Tibial nerve (tissue), 4 donors: Measurements from ENCODE around the gene TAS2R43. TPM values are rescaled to one million over a fixed set of nuclear protein-coding genes. Genes with fewer than 3 reads are reported as not detected.
"Not testable (repeated sequence)": the region's sequence is repeated elsewhere in the genome, so short reads cannot be mapped to it uniquely, and the experiment has no call there.

Source experiments
- DNase-seq, 2 donors: peaks; one replicate each; pipeline ENCODE4 v3.0.0-alpha.2; 2019; ENCODE audit warnings: low spot score in 2 of 2
- H3K27ac ChIP-seq, 4 donors: fragments of 200-600 bp; sonication (generic) in 3 of 4; one replicate each; pipeline ENCODE4 v1.5.1; 2017 to 2019; ENCODE audit warnings: mild to moderate bottlenecking in 1 of 4
- H3K27me3 ChIP-seq, 2 donors: fragments of 200-600 bp; sonication (generic) in 1 of 2; one replicate each; pipeline versions ENCODE4 v1.5.1 to v1.6.0; 2017 to 2019
- H3K36me3 ChIP-seq, 3 donors: fragments of 200-600 bp; sonication (generic); one replicate each; pipeline ENCODE4 v1.5.1; 2018 to 2019
- H3K4me1 ChIP-seq, 4 donors: fragments of 200-600 bp; sonication (generic) in 3 of 4; one replicate each; pipeline ENCODE4 v1.5.1; 2017 to 2019
- H3K4me3 ChIP-seq, 4 donors: fragments of 200-600 bp; sonication (generic) in 3 of 4; one replicate each; pipeline ENCODE4 v1.5.1; 2017 to 2019; ENCODE audit warnings: mild to moderate bottlenecking in 1 of 4, moderate library complexity in 1 of 4
- H3K9me3 ChIP-seq, 4 donors: fragments of 200-600 bp; sonication (generic) in 3 of 4; one replicate each; pipeline ENCODE4 v1.5.1; 2017 to 2019
- CTCF ChIP-seq, 5 experiments: fragments of 200-600 bp in 3 of 5; fragments of 450-650 bp in 2 of 5; sonication (generic) in 3 of 5; IDR thresholded peaks; one replicate each; pipeline ENCODE4 v1.5.1; 2016 to 2019; ENCODE audit warnings: antibody characterized with exemption in 5 of 5, mild to moderate bottlenecking in 3 of 5, moderate library complexity in 2 of 5
- EP300 ChIP-seq, 2 donors: sonication (generic); formaldehyde crosslinking; IDR thresholded peaks; one replicate each; pipeline ENCODE4 v1.6.1; 2017; ENCODE audit warnings: antibody characterized with exemption in 2 of 2, mild to moderate bottlenecking in 1 of 2
- POLR2A ChIP-seq, 2 donors: fragments of 450-650 bp; IDR thresholded peaks; one replicate each; pipeline ENCODE4 v1.6.1; 2017; ENCODE audit warnings: antibody characterized with exemption in 2 of 2, mild to moderate bottlenecking in 2 of 2, moderate library complexity in 2 of 2
- WGBS, 2 donors: methylation state at CpG; one replicate each; pipeline ENCODE4 v1.1.5; 2018; 5-methylcytosine and 5-hydroxymethylcytosine counted together
- total RNA-seq, 4 donors: library from RNA; depleted of rRNA; stranded (reverse); fragments of >200 nt; gene quantifications; one replicate each; pipeline ENCODE4 v1.1.0, GENCODE V29; 2016

TAS2R43 gene
- total RNA-seq, 4 donors from 2014 or later: 4.5 to 9.0 (median 5.0) TPM

GRCh38 chr12:11105546-11105945 is 13.4 kb upstream of the TAS2R43 start:
- WGBS, 2 donors: 54 to 66% methylated on average over 2 of the region's 2 CpGs
- TF ChIP-seq CTCF (IDR thresholded peaks at IDR 0.05) (no peak), EP300 (IDR thresholded peaks at IDR 0.05) (no peak), POLR2A (IDR thresholded peaks at IDR 0.05) (no peak)
- no peaks in the 10 kb centered on the region for H3K27me3 ChIP-seq
- peaks cover 0 to 26% (median 3%) of the 10 kb centered on the region in 4 donors for H3K9me3 ChIP-seq
- H3K27ac ChIP-seq: no peak overlapping the region
- no peak overlapping the region for H3K4me3 ChIP-seq
- DNase-seq: no peak
- H3K36me3 ChIP-seq: peaks cover 0 to 46% (median 0%) of the 10 kb centered on the region in 3 donors
- H3K4me1 ChIP-seq: no peaks in the 10 kb centered on the region

GRCh38 chr12:11094910-11095309 is 2.8 kb upstream of the TAS2R43 start:
- no CpG with 5 or more reads among the region's 2 CpGs for WGBS, 2 donors
- not testable (repeated sequence) for H3K4me1 ChIP-seq, H3K27me3 ChIP-seq, H3K9me3 ChIP-seq, DNase-seq, H3K27ac ChIP-seq, H3K36me3 ChIP-seq, H3K4me3 ChIP-seq

GRCh38 chr12:11089246-11089645 is 2.9 kb downstream of the TAS2R43 start:
- no peak for DNase-seq
- no peak overlapping the region for H3K4me3 ChIP-seq
- no peaks in the 10 kb centered on the region for H3K9me3 ChIP-seq
- 83 to 87% methylated on average over 4 to 5 of the region's 5 CpGs for WGBS, 2 donors
- TF ChIP-seq EP300 (IDR thresholded peaks at IDR 0.05) (no peak), CTCF (IDR thresholded peaks at IDR 0.05) (no peak), POLR2A (IDR thresholded peaks at IDR 0.05) (no peak)
- H3K4me1 ChIP-seq: no peaks in the 10 kb centered on the region
- peaks cover 0 to 12% (median 0%) of the 10 kb centered on the region in 3 donors for H3K36me3 ChIP-seq
- H3K27me3 ChIP-seq: no peaks in the 10 kb centered on the region
- H3K27ac ChIP-seq: no peak overlapping the region

GRCh38 chr12:11085419-11085818 is 6.7 kb downstream of the TAS2R43 start:
- DNase-seq: no peak
- Histone ChIP-seq H3K4me1 (no peaks in the 10 kb centered on the region), H3K9me3 (peaks cover 0 to 19% (median 4%) of the 10 kb centered on the region in 4 donors), H3K27ac (no peak overlapping the region), H3K4me3 (no peak overlapping the region), H3K36me3 (peaks cover 0 to 4% (median 0%) of the 10 kb centered on the region in 3 donors), H3K27me3 (no peaks in the 10 kb centered on the region)
- no peak for TF ChIP-seq POLR2A (IDR thresholded peaks at IDR 0.05)
- TF ChIP-seq CTCF (IDR thresholded peaks at IDR 0.05): no peak
- TF ChIP-seq EP300 (IDR thresholded peaks at IDR 0.05): no peak
- 77 to 96% methylated on average over 3 of the region's 3 CpGs for WGBS, 2 donors

- H3K27ac ChIP-seq: no peak overlapping the region
- no peak for TF ChIP-seq POLR2A (IDR thresholded peaks at IDR 0.05)
- TF ChIP-seq EP300 (IDR thresholded peaks at IDR 0.05): no peak
- TF ChIP-seq CTCF (IDR thresholded peaks at IDR 0.05): no peak
- H3K4me1 ChIP-seq: peaks cover 0 to 9% (median 0%) of the 10 kb centered on the region in 4 donors
- no peaks in the 10 kb centered on the region for H3K27me3 ChIP-seq
- H3K4me3 ChIP-seq: no peak overlapping the region
- H3K9me3 ChIP-seq: peaks cover 0 to 28% (median 4%) of the 10 kb centered on the region in 4 donors
- WGBS, 2 donors: 97 to 100% methylated on average over 2 of the region's 2 CpGs
- no peaks in the 10 kb centered on the region for H3K36me3 ChIP-seq
- no peak for DNase-seq
Measured at GRCh38 chr12:11081987-11082386, 10.1 kb downstream of the TAS2R43 start.

GRCh38 chr12:11078246-11078645 is 13.9 kb downstream of the TAS2R43 start:
- H3K4me3 ChIP-seq: no peak overlapping the region
- H3K27me3 ChIP-seq: no peaks in the 10 kb centered on the region
- H3K36me3 ChIP-seq: no peaks in the 10 kb centered on the region
- TF ChIP-seq CTCF (IDR thresholded peaks at IDR 0.05): no peak
- TF ChIP-seq EP300 (IDR thresholded peaks at IDR 0.05): no peak
- TF ChIP-seq POLR2A (IDR thresholded peaks at IDR 0.05): no peak
- peaks cover 0 to 9% (median 0%) of the 10 kb centered on the region in 4 donors for H3K4me1 ChIP-seq
- peaks cover 0 to 28% (median 4%) of the 10 kb centered on the region in 4 donors for H3K9me3 ChIP-seq
- H3K27ac ChIP-seq: no peak overlapping the region
- 91 to 95% methylated on average over 1 of the region's 1 CpG for WGBS, 2 donors
- DNase-seq: no peak
